BLaER1 (cell line): Measurements from ENCODE around the gene F2R.

Source experiments
- H3K27ac ChIP-seq: shearing (Covaris generic); formaldehyde crosslinking; 2 replicates; pipeline ENCODE4 v1.8.1; 2022
- H3K27me3 ChIP-seq: shearing (Covaris generic); formaldehyde crosslinking; 2 replicates; pipeline ENCODE4 v1.8.1; 2022
- H3K36me3 ChIP-seq: shearing (Covaris generic); formaldehyde crosslinking; 2 replicates; pipeline ENCODE4 v1.8.1; 2022
- H3K4me1 ChIP-seq: shearing (Covaris generic); formaldehyde crosslinking; 2 replicates; pipeline ENCODE4 v1.8.1; 2022
- H3K4me2 ChIP-seq: shearing (Covaris generic); formaldehyde crosslinking; 2 replicates; pipeline ENCODE4 v1.8.1; 2022
- H3K4me3 ChIP-seq: shearing (Covaris generic); formaldehyde crosslinking; 2 replicates; pipeline ENCODE4 v1.8.1; 2022
- H3K9ac ChIP-seq: shearing (Covaris generic); formaldehyde crosslinking; 2 replicates; pipeline ENCODE4 v1.8.1; 2022
- H3K9me3 ChIP-seq: shearing (Covaris generic); formaldehyde crosslinking; 2 replicates; pipeline ENCODE4 v1.8.1; 2022
- H4K20me1 ChIP-seq: shearing (Covaris generic); formaldehyde crosslinking; 2 replicates; pipeline ENCODE4 v1.8.1; 2022
- Cebpa-rat ChIP-seq: shearing (Covaris generic); IDR thresholded peaks from 2 replicates; pipeline ENCODE4 v1.8.1; 2022

Gene F2R

GRCh38 chr5:76701298-76701697 lies 14.6 kb upstream of the F2R start:
- Histone ChIP-seq H4K20me1 (no peaks in the 10 kb centered on the region), H3K27me3 (no peaks in the 10 kb centered on the region), H3K4me1 (peaks cover 2% of the 10 kb centered on the region), H3K27ac (no peak overlapping the region), H3K4me3 (no peak overlapping the region), H3K9ac (no peak overlapping the region), H3K4me2 (no peak overlapping the region), H3K9me3 (no peaks in the 10 kb centered on the region; the same call in 1 of the 2 replicates), H3K36me3 (peaks cover 74% of the 10 kb centered on the region)
- no peak for TF ChIP-seq Cebpa-rat

GRCh38 chr5:76703707-76704106 lies 12.2 kb upstream of the F2R start:
- Histone ChIP-seq H3K4me3 (no peak overlapping the region), H4K20me1 (no peaks in the 10 kb centered on the region), H3K4me1 (no peaks in the 10 kb centered on the region; the same call in 1 of the 2 replicates), H3K27me3 (no peaks in the 10 kb centered on the region), H3K9ac (no peak overlapping the region), H3K9me3 (no peaks in the 10 kb centered on the region), H3K36me3 (peaks cover 68% of the 10 kb centered on the region), H3K4me2 (no peak overlapping the region), H3K27ac (no peak overlapping the region)
- no peak for TF ChIP-seq Cebpa-rat

GRCh38 chr5:76704131-76704663 lies 11.7 kb upstream of the F2R start:
- Histone ChIP-seq H3K4me1 (no peaks in the 10 kb centered on the region; the same call in 1 of the 2 replicates), H3K4me2 (no peak overlapping the region), H3K4me3 (no peak overlapping the region), H3K27ac (no peak overlapping the region), H3K9me3 (no peaks in the 10 kb centered on the region), H3K36me3 (peaks cover 64% of the 10 kb centered on the region), H4K20me1 (no peaks in the 10 kb centered on the region), H3K27me3 (no peaks in the 10 kb centered on the region), H3K9ac (no peak overlapping the region)
- TF ChIP-seq Cebpa-rat, result no peak

GRCh38 chr5:76705574-76705973 lies 10.4 kb upstream of the F2R start:
- H4K20me1 ChIP-seq, result no peaks in the 10 kb centered on the region
- peaks cover 53% of the 10 kb centered on the region for H3K36me3 ChIP-seq
- H3K9me3 ChIP-seq, result no peaks in the 10 kb centered on the region
- no peaks in the 10 kb centered on the region for H3K27me3 ChIP-seq
- no peak overlapping the region for H3K4me3 ChIP-seq
- no peak overlapping the region for H3K27ac ChIP-seq
- H3K4me2 ChIP-seq, result no peak overlapping the region
- no peaks in the 10 kb centered on the region; the same call in 1 of the 2 replicates for H3K4me1 ChIP-seq
- no peak overlapping the region for H3K9ac ChIP-seq
- no peak for TF ChIP-seq Cebpa-rat

- Histone ChIP-seq H3K4me2 (no peak overlapping the region), H3K9ac (no peak overlapping the region)
These were observed 6.2 kb upstream of the F2R start for GRCh38 chr5:76709762-76710161.

GRCh38 chr5:76710991-76711390 lies 4.9 kb upstream of the F2R start:
- no peak overlapping the region for H3K27ac ChIP-seq
- peaks cover 14% of the 10 kb centered on the region for H3K4me1 ChIP-seq
- H3K4me2 ChIP-seq, result no peak overlapping the region
- H3K36me3 ChIP-seq, result peaks cover 15% of the 10 kb centered on the region
- peaks cover 31% of the 10 kb centered on the region for H3K27me3 ChIP-seq
- no peak overlapping the region for H3K4me3 ChIP-seq
- no peak overlapping the region for H3K9ac ChIP-seq
- peaks cover 10% of the 10 kb centered on the region for H4K20me1 ChIP-seq
- TF ChIP-seq Cebpa-rat, result no peak
- peaks cover 4% of the 10 kb centered on the region; the same call in 1 of the 2 replicates for H3K9me3 ChIP-seq

More at GRCh38 chr5:76709762-76710161, 6.2 kb upstream of the F2R start:
- peaks cover 20% of the 10 kb centered on the region for H3K36me3 ChIP-seq
- H3K27ac ChIP-seq, result no peak overlapping the region
- peaks cover 5% of the 10 kb centered on the region for H3K4me1 ChIP-seq
- no peak for TF ChIP-seq Cebpa-rat
- H3K4me3 ChIP-seq, result no peak overlapping the region
- peaks cover 4% of the 10 kb centered on the region; the same call in 1 of the 2 replicates for H3K9me3 ChIP-seq
- peaks cover 18% of the 10 kb centered on the region for H3K27me3 ChIP-seq
- H4K20me1 ChIP-seq, result peaks cover 4% of the 10 kb centered on the region

GRCh38 chr5:76714751-76715485 lies 1.0 kb upstream of the F2R start:
- TF ChIP-seq Cebpa-rat, result no peak
- H3K27me3 ChIP-seq, result peaks cover 58% of the 10 kb centered on the region
- peak overlapping the region; percentile 98 for H3K4me2 ChIP-seq
- no peak overlapping the region for H3K27ac ChIP-seq
- 0 out of 2 replicates have a peak overlapping the region, but pooled peaks have one; percentile 64 for H3K9ac ChIP-seq
- H3K9me3 ChIP-seq, result peaks cover 4% of the 10 kb centered on the region; the same call in 1 of the 2 replicates
- peaks cover 28% of the 10 kb centered on the region for H4K20me1 ChIP-seq
- no peaks in the 10 kb centered on the region for H3K36me3 ChIP-seq
- peak overlapping the region; percentile 75 for H3K4me3 ChIP-seq
- H3K4me1 ChIP-seq, result peaks cover 21% of the 10 kb centered on the region

GRCh38 chr5:76715486-76715735 lies 515 bp upstream of the F2R start:
- Histone ChIP-seq H3K4me1 (peaks cover 21% of the 10 kb centered on the region), H3K4me2 (peak overlapping the region; percentile 98), H3K9me3 (peaks cover 4% of the 10 kb centered on the region; the same call in 1 of the 2 replicates), H3K27ac (no peak overlapping the region), H3K36me3 (no peaks in the 10 kb centered on the region), H3K4me3 (peak overlapping the region; percentile 75), H3K27me3 (peaks cover 58% of the 10 kb centered on the region), H4K20me1 (peaks cover 28% of the 10 kb centered on the region), H3K9ac (0 out of 2 replicates have a peak overlapping the region, but pooled peaks have one; percentile 64)
- TF ChIP-seq Cebpa-rat, result no peak

- peaks cover 28% of the 10 kb centered on the region for H4K20me1 ChIP-seq
- H3K9me3 ChIP-seq, result peaks cover 4% of the 10 kb centered on the region; the same call in 1 of the 2 replicates
- H3K9ac ChIP-seq, result peak overlapping the region; percentile 69
- peaks cover 58% of the 10 kb centered on the region for H3K27me3 ChIP-seq
- H3K27ac ChIP-seq, result no peak overlapping the region
- peak overlapping the region; percentile 98 for H3K4me2 ChIP-seq
- no peak for TF ChIP-seq Cebpa-rat
- H3K36me3 ChIP-seq, result no peaks in the 10 kb centered on the region
- H3K4me3 ChIP-seq, result peak overlapping the region; percentile 75
- H3K4me1 ChIP-seq, result peaks cover 21% of the 10 kb centered on the region
These were observed 681 bp downstream of the F2R start for GRCh38 chr5:76716456-76717157.
